GM19397 (cell line): Measurements from ENCODE around the gene NKD1.

Source experiments
- ATAC-seq: cut with Tn5 transposase; IDR thresholded peaks from one replicate; pipeline ENCODE4 v1.9.1; 2021; ENCODE audit warnings: mild to moderate bottlenecking, moderate library complexity; ENCODE audit not compliant: unreplicated experiment

The NKD1 gene

DNA sequence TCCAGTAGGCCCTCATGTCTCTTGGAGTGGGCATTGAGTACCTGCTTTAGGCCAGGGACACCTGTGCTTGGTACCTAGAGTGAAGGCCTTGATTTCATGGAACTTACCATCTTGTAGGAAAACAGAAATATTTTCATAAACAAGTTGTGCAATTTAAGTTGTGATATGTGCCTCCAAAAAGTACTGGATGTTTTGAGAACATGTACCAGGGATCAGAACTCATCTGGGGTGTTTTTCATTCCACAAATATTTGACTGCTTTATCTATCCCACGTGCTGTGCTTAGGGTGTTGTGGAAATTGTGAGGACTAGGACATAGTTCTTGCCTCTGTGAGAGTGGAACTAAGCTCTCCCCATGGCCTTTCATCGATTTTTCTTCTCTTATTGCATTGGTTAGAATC lies 8.8 kb downstream of the NKD1 start:
- no peak for ATAC-seq

DNA sequence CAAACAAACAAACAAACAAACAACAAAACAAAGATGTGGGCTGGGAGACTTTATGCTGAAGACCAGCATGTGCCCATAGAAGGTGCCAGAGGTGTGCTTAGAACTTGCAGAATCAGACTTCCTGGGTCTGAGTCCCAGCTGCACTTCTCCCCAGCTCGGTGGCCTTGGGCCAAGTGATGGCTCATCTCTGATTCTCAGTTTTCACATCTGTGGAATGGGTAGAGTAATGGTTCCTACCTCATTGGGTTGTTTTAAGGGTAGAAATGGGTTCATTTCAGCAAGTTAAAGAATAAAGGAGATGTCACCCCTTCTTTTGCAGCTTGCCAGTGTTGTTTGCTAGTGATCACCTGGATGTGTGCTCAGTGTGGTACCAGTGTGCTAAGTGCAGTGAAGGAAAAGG lies 10.7 kb downstream of the NKD1 start:
- no peak for ATAC-seq

DNA sequence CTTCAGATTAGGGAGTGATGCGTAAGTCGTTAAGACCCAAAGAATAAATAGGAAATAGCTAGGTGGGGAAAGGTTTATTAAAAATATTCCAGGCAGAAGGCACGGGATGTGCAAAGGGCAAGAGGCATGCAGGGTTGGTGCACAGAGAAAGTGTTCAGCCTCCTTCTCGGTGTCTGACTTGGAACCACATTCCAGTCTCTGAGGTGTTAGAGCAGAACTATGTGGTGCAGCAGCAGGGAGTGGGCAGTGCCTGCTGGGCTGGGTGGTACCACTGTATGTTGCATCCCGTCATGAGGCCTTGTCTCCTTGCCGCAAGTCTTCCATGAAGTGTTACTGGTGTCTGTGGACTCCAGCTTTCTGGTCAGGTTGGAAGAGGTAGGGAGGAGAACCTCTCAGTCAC lies 11.1 kb downstream of the NKD1 start:
- no peak for ATAC-seq

DNA sequence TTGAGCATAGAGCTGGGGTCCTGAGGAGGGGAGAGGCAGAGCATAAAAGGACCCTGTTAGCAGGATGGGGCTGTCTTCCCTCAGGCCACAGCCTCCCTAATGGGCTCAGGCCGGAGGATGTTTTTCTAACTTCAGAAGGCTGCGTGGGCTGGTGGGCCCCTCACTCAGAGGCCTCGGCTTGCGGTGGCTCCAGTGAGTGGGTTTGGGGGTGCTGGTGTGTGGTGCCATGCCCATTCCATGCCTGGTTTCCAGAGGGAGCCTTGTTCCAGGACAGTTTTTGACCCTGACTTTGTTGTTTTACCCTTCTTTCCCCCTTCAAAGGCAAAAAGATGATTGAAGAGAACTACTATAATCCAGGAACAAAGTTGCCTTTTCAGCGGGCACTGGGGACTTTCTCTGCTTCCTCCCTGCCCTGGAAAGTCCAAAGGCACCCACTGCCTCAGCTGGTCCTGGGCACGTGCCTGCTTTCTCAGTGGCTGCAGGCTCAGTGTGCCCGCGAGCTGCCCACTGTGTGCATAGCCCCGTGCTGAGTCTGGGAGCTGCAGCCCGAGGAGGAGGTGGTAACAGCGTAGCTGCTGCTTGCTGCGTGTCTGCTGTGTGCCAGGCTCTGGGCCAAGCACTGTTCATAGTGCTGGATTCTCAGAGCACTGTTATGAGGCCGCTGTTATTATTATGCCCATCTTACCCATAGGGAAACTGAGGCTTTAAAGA lies 11.8 kb downstream of the NKD1 start:
- ATAC-seq: no peak

DNA sequence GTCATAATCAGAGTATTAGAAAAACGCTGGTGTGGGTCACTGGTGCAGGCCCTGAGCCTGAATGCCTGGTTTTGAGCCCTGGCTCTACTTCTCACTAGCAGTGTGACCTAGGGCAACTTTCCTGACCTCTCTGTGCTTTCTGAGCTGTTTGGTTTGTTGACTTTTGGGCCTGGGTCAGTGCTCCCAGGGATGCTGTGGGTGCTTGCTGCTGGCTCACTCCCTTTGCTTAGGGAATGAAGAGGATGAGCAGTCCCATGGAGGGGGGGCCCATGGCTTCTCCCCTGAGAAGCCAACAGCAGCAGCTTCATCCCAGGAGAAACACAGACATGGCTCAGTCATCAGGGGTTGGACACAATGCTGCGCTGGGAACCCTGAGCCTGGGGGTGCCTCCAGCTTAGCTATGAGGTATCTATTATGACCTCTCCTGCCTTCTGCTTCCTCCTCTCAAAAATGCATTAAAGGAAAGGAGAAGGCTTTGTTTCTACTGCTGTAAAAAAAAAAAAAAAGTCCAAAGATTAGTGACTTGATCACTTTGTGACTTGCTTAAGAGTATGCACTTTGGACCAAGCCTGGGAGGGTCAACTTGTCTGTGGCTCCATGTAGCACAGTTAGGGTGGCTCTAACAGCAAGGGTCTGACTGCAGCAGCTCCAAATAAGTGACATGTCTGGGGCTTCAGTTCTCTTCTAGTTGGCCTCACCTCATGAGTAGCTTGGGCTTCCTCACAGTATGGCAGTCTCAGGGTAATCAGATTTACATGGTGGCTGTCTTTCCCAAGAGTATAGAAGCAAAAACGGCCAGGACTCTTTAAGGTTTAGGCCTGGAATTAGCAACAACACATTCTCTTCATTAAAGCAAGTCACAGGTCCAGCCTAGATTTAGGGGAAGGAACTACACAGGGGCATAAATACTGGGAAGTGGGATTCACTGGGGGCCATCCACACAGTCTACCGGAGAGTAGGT lies 13.0 kb downstream of the NKD1 start:
- ATAC-seq: no peak

DNA sequence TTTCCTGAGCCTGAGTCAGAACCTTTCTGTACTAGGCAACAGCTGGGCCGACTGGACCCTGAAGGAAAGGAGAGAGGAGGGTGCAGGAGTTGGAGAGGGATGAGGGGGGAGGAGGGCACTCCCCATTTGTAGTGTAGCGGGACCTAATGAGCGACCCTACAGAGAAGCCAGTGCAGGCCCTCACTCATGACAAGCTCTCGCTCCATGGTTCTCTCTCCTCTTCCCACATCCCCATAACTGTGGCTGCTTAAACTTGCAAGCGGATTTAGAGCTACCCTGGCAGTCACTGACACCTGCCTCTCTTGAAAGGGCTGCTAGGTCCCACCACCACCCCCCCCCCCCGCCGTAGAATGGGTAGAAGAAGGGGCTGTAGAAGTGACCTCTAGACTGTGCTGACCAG lies 14.5 kb downstream of the NKD1 start:
- ATAC-seq: no peak

DNA sequence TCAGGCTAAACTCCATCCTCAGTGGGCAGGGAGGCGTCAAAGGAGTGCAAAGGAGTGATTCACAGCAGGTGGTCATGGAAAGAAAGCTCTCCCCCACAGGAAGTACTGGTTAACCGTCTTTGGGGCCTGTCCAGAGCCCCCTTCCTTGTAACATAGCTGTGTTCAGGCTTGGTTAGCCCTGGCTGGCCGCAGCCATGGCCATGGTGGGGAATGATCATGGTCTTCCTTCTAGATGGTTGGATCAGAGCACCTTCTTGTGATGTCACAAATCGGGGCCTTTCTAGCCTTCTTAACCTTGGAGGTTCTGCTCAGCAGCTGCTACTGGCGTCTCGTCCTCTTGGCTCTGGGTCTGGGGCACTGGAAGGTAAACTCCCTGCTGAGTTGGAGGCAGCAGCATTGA lies 15.8 kb downstream of the NKD1 start:
- ATAC-seq: no peak

DNA sequence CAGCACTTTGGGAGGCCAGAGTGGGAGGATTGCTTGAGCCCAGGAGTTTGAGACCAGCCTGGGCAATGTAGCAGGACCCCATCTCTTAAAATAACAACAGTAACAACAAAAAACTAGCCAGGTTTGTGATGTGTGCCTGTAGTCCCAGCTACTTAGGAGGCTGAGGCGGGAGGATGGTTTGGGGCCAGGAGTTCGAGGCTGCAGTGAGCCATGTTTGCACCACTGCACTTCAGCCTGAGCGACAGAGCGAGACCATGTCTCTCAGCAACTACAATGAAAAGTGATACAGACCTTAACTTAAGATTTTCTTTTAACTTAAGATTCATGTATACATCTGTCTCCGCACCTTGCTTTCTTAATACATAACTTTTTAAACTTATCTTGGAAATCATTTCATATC lies 17.2 kb downstream of the NKD1 start:
- no peak for ATAC-seq

DNA sequence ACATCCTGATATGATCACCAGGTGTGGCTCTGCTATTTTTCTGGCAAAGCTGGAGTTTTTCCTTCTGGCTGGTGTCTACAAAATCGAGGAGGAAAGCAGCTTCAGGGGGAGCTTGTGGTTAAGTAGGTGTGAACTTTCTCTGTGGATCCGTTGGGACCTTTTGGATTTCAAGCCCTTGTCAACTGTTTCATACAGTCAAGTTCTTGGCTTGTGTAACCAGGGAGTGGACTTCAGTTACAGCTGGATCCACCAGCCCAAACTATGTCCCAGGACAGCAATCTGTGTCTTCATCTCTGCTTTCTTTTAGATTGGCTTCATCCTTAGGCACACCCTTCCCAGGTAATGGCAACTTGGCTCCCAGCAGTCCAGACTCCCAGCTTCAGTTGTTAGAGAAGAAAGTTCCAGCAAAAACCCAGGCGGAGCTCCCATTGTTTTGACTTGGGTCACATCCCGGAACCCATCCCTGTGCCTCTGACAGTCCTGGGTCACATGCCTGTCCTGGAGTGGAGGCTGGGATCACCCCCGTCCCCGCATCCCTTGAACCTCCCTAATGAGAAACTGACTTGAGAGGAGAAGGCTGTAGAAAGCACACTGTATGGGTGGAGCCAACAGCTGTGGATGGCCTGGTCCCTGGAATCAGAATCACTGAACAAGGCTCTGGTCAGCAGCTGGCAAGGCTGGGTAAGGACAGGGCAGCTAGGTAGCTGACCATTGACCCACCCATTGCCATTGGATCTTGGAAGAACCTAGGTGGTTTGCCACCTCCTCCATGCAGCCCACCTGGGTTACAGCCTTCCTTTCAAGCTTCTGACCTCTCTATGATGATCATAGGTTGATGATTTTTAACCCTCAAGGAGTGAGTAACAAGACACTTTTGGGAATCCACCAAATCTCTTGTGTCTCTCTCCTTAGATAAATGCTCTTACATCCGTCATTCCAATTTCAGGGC lies 18.1 kb downstream of the NKD1 start:
- no peak for ATAC-seq

DNA sequence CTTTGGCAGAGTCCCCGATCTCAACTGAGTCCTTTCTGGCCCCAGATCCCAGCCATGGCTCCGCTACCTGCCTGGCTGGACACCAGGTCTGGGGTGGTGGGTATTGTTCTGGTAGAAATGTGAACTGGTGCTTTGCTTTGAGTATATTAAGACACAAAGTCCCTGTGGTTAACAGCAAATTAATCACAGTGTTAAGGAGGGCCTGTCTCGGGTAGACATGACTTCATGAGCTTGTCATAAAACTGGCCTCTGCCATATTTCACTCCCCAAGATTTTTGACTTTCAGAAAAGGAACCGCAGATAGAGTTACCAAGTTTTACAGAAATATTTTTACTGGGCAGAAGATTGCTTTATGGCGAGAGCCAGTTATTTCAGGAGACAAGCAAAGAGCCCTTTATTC lies 19.5 kb downstream of the NKD1 start:
- no peak for ATAC-seq

DNA sequence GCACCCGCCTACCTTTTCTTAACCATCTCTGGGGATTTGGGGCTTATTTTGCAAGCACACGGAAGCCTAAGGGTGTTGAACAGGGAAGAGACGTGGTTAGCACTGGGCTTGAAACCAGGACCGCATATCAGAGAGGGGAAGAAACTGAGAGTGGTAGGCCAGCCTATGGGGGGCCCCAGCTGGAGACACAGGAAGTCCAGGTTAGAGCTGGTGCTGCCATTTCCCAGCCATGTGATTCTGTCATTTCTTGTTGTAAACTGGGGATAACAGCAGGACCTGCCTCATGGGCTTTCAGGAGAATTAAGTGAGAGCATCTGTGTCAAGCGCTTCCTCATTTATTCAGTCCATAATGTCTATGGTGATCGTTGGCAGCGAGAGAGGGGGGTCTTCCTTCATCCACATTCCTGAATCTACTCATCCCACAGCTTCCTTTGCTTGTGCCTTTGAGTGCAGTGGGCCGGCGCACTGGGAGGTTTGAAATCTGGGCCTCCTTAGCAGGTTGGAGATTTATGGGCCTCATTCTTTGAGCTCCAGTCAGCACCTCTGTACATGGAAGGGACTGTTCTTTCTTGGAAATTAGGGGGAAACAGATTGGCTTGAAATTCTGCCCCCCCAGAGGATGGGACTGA lies 20.1 kb downstream of the NKD1 start:
- no peak for ATAC-seq

DNA sequence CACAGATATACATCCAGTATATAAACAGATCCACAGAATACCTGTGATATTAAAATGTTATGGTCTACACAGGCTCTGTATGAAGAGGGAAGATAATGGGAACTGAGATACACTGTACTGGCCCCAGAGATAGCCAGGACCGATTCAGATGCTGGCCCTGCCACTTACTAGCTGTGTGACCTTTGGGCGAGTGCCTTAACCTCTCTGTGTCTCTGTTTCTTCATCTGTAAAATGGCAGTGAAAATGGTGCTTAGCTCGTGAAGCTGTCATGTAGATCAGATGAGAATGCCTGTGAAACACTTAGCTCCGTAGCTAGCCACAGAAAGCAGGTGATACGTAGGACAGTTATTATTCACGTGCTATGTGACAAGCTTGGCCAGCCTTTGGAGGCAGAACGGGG lies 22.2 kb downstream of the NKD1 start:
- ATAC-seq: no peak

DNA sequence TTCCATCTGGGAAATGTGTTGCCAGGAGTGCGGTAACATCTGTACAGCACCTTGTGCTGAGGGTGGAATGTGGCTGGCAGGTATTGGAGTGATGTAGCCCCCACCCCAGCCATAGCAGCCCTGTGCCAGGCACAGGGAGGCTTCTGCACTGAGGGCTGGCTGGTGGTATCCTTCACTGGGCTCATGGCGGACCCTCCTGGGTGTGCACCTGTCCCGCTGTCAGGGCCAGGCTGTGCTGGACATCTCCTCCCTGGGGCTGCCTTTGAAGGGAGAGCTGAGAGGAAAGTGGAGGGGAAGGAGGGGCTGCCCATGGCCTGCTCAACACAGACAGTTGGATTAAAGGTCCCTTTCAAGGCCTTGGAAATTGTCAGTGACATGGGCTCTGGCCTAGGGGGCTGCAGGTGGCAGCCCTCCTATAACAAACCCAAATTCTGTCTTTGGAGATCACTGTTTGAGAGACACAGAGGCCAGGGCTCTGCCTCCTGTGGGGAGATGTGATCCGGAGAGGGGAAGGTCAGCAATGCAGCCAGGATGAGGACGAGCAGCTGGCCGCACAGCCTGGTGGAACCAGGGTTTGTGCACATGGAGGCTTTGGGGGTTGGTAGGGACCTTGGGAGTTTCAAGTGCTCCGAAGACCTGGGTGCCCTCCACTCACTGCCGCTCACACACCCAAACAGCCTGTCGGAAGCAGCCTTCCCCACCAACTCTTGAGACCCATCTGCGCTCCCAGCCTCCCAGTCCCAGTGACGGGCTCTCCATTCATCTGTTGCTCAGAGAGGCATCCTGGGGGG lies 22.8 kb downstream of the NKD1 start:
- ATAC-seq: no peak

DNA sequence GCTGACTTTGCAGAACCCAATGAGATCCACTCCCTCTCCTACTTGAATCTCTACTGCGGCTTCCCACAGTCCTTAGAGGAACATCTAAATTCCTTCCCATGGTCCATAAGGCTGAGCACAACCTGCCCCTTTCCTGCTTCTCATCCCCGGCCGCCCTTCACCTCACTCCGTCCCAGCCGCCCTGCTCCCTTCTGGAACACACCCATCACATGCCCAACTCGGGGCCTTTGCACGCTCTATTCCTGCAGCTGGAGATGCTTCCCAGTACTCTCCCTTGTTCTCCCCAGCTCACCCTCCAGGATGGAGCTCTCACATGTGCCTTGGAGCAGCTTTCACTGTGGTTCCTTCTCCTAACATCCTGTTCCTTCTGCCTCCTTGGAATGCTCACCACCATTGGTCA lies 23.6 kb downstream of the NKD1 start:
- no peak for ATAC-seq

DNA sequence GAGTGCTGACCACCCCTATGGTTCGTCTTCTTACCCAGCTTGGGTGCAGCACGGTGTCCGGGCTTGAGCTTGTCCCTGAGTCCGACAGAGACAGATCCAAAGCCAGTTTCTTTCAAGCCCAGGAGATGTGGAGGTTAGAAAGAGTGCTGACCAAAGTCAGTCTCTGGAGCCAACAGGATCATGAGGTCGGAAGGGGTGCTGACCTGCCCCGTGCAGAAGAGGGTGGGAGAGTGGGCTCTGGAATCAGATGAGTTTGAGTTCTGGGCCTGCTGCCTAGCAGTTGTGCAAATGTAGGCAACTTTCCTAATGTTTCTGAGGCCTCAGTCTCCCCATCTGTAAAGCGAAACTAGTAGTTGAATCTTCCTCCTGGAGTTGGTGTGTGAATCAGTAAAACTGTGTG lies 24.5 kb downstream of the NKD1 start:
- no peak for ATAC-seq

DNA sequence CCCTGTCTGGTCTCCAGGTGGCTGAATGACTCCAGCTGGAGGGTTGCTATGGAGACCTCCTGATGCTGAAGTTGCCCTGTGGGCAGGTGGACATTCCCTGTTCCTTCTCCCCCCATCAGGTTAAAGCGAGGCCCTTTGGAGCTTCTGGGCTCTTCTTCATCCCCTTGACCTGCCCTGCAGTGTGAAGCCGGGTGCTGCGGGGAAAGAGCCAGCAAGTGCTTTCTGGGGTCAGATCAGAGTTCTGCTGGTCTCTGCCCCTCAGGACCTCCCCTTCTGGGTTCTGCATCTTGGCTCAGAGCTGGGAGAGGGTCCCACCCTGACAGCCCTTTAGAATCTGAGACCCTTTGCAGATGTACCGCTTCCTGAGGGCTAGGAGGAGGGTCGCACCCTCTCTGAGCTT lies 25.1 kb downstream of the NKD1 start:
- ATAC-seq: no peak

DNA sequence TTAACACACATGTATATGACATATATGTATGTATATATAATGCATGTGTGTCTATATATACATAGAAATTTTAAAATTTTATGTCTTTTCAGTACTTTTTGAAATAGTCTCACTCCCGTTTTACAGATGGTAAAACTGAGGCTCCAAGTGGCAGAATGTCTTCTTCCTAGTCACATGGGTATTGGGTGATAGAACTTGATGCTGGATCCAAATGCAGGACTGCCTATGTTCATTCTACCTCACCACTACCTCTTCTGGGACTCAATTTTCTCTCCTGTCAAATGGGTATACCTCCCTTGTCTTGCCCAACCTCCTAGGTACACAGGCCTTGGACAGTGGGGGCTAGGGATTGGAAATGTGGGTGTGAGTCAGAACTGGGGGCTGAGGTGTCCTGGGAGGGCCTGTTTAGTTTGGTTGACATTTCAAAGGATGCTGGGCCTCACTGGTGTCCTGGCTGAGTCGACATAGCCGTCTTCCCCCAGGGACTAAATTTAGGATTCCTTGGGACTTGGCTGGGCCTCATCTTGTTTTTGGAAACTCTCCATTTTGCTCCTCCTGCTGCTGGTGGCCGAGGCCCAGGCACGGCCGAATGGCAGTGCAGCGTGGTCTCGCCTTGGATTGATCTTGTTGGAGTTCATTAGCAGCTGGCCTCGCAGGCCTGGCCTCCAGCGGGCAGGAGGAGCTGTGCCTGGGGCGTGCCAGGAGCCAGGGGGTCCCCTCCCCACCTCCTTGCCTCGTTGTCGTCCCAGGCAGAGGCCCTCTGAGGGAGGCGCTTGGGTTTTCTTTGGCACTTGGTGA lies 25.9 kb downstream of the NKD1 start:
- ATAC-seq: no peak

DNA sequence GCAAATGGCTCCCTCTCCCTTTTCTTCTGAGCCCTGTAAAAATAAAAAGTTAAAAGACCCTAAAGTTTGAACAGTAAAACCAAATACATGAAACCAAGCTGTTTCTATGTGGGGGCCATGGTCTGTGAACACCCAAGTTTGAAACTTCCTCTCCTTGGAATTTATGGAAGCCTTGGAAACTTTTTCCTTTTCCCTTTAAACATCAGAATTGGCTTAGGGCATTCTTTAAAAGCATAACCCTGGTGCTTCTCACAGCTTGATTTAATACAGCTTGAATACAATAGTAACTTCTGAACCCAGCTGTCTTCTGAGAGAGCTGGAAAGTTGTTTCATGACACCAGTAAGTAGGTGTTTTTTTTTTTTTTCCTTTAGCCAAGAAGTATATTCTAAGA lies 26.5 kb downstream of the NKD1 start:
- ATAC-seq: no peak

DNA sequence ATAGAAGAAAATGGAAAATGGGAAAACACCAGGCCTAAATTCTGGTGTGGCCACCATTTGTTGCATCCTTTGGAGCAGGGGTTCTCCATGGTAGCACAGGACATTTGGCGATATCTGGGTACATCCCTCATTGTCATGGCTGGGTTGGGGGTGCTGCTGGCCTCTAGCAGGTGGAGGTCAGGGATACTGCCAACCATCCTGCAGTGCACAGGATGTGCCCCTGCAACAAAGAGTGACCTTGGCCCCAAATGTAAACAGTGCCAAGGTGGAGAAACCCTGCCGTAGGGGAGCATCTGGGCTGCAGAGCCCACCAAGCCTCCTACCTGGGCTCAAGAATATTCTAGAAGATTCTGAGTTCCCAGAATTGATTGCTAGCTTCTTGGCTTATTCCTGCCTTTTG lies 27.5 kb downstream of the NKD1 start:
- ATAC-seq: no peak
